Measurements from ENCODE around the gene DDA1.

DNA sequence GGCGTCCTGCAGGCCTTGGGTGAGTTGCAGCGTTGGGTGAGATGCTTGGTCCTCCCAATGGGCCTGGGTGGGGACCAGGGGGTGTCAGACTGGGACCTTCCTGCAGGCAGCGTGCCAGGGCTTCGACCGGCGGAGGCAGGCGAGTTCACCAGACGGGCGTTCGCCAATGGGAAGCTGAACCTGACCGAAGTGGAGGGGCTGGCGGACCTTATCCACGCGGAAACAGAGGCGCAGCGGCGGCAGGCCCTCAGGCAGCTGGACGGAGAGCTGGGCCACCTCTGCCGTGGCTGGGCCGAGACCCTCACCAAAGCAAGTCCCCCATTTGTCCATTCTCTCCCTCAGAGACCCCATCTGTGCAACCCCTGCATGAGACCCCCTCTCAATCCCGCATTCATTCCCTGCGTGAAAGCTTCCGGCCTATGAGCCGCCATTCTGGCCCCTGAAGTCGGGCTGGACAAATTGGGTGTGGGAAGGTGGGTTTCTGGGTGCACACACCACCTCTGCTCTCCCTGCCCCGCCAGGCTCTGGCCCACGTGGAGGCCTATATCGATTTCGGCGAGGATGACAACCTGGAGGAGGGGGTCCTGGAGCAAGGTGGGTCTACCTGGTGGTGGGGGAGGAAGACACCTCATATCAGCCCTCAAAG lies 29.2 kb downstream of the DDA1 start:
- TF ChIP-seq, protein P1, sequence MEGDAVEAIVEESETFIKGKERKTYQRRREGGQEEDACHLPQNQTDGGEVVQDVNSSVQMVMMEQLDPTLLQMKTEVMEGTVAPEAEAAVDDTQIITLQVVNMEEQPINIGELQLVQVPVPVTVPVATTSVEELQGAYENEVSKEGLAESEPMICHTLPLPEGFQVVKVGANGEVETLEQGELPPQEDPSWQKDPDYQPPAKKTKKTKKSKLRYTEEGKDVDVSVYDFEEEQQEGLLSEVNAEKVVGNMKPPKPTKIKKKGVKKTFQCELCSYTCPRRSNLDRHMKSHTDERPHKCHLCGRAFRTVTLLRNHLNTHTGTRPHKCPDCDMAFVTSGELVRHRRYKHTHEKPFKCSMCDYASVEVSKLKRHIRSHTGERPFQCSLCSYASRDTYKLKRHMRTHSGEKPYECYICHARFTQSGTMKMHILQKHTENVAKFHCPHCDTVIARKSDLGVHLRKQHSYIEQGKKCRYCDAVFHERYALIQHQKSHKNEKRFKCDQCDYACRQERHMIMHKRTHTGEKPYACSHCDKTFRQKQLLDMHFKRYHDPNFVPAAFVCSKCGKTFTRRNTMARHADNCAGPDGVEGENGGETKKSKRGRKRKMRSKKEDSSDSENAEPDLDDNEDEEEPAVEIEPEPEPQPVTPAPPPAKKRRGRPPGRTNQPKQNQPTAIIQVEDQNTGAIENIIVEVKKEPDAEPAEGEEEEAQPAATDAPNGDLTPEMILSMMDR (IDR thresholded peaks at IDR 0.05): no peak
- no peak for TF ChIP-seq POLR2A (IDR thresholded peaks at IDR 0.05)
